Stimulated activated CD4-positive, alpha-beta T cell treated with anti-CD3 and anti-CD28 coated beads, Interleukin-12 subunit alpha, Interleukin-12 subunit beta, amount 100 ng/mL, for 48 hours (primary cell): ENCODE results near the gene FOXB1.

Experiments
- DNase-seq, 3 donors: peaks; one replicate each; pipeline ENCODE4 v3.0.0-alpha.2; 2020; ENCODE audit warnings: low read depth in 2 of 3, low spot score in 1 of 3

The FOXB1 gene

DNA sequence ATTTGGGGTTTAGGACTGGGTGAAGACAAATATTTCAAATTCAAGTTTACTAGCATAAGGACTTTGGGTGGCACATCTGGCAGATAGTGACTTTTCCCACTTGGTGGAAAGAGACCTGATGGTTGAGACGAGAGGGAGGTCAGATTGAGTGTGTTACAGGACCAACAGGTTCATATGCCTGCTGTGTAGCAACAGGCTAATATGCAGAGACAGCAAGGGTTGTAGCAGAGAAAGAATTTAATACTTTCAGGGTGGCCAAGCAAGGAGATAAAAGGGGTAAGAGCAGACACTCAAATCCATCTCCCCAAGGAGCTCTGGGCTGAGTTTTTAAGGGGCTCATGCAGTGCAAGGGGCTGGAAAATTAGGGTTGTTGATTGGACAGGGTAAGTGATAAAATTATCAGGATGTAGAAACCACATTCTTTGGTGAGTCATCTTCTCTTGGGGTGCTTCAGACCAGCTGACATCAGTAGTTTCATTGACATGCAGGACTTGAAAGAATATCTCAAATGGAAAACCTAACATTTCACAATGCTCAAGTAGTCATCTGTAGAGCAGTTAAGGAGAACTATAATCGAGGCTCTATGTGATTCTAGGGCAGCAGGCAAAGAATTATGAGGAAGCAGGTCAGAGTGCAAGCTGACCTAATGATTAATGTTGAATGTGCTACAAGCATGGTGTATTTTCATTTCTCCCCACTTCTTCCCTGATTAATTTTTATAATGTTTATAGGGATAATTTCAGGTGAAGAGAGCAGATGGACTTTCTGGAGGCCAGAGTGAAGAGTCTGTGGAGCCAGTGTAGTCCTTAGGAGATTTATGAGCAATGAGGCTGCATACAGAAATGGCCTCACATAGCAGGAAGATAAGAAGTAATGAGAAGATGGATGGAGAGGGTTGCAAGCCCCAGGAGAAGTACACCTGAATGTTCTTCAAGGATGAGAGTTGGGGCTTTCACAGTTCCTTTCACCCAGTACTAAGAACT lies 13.7 kb downstream of the FOXB1 start:
- DNase-seq: no peak

DNA sequence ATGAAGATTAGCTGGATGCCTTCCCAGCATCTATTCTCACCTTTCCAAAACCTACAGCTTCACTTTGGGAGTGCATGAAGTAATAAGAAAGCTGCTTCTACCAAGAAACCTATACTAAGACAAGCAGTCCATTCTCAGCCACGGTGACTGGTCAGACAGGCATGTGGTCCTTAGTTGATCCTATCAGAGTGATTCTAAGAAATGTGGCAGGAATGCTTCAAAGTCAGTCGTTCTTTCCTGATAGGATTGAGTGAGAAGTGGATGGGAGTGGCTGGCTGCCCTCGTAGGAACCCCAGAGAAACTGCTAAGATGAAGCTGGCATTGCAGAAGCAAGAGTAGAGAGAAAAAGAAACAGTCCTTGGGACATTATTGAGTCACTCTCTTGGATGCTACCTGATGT lies 16.6 kb downstream of the FOXB1 start:
- no peak for DNase-seq

DNA sequence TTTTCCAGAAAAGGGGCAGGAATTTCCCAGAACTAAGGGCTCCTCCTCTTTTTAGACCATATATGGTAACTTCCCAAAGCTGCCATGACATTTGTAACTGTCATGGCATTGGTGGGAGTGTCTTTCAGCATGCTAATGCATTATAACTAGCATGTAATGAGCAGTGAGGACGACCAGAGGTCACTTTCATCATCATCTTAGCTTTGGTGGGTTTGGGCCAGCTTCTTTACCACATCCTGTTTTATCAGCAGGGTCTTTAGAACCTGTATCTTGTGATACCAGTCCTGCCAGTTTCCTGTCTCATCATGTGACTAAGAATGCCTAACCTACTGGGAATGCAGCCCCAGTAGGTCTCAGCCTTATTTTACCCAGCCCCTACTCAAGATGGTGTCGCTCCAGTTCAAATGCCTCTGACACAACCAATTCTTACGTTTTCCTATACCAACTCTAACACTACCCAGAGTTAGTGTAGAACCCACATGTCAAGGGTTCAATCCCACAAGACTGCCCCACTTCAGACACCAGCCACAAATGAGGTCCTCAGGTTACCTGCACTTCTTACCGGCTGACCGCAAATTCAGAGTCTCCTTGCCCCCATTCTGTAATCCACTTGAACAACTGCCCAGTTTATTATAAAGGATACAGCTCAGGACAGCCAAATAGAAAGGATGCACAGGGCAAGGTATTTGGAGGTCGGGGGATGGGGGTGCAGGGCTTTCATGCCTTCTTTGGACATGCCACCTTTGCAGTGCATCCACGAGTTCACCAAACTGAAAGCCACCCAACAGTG lies 17.7 kb downstream of the FOXB1 start:
- DNase-seq: no peak

DNA sequence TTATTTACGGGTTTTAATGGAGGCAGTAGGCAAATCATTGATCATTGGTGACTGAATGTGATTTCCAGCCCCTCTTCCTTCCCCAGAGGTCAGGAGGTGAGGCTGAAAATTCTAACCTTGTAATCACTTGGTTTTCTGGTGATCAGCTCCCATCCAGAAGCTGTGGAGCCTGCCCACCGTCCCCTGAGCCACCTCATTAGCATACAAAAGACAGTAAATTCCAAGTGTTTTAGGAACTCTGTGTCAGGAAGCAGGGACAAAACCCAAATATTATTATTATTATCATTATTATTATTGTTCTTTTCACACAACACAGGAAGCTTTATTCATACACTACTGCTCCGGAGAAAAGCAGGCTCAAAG lies 18.2 kb downstream of the FOXB1 start:
- DNase-seq: no peak

DNA sequence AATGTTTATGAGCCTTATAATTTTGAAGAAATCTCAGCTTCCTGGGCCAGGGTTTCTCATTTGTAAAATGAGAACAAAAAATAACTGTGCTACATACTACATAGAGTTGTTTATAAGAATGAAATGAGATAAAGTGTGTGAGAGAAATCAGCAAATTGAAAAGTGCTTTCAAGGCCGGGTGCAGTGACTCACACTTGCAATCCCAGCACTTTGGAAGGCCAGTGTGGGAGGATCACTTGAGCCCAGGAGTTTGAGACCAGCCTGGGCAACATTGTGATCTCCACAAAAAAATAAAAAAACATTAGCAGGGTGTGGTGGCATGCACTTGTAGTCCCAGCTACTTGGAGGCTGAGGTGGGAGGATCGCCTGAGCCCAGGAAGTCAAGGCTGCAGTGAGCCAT lies 22.4 kb downstream of the FOXB1 start:
- DNase-seq: no peak

DNA sequence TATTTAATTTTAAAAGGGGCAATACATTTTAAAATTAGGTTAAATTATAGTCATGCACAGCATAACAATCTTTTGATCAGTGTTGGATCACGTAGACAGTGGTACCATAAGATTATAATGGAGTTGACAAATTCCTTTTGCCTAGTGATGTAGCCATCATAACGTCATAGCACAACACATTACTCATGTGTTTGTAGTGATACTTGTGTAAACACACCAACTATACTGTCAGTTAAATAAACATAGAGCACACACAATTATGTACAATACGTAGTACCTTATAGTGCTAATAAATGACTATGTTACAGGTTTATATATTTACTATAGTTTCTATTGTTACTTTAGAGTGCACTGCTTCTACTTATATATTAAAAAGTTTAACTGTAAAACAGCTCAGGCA lies 31.2 kb downstream of the FOXB1 start:
- DNase-seq: no peak

DNA sequence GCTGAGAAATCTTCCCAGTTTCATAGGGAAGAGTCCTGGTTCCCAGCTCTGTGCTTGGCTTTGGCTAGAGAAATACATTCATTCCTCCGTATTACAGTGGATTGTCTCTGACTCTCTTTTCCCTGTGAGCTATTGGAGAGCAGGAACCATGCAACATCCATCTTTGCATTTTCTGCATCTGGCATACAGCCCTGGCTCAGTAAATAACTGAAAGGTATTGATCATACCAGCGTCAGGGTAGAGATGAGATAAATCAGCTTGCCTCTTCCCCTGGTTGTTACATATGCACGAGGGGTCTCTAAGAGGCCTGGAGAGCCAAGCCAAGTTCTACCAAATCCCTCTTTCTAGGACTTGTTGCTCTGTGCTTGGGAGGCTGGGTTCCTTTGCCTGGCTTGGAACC lies 35.2 kb downstream of the FOXB1 start:
- no peak for DNase-seq

DNA sequence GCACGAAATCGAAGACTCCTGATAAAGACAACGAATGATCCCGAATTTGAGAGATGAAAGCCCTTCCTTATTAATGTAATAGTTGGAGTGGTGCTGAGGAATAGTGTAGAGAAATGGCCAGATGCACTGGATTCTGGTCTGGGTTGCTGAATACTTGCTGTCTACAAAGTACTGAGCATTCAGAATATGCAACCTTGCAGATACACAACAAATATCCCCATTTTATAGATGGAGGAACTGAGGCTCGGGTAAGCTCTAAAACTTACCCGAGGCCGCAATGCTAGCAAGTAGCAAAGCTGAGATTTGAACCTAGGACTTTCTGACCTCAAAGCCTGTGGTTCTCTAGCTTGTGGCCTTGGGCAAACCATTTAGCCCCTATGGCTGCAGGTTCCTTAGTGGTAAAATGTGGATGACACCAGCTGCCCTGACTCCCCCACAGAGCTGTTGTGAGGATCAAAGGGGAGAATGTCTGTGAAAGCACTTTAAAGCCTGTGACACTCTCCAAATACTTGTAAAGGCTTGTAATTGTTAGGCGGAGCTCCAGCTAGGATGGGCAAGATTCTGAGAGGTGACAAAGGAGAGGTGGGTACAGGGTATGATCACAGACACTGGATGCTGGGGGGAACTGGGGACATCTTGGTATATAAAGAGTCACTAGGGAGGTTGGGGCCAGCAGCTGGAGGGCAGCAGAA lies 39.8 kb downstream of the FOXB1 start:
- no peak for DNase-seq

DNA sequence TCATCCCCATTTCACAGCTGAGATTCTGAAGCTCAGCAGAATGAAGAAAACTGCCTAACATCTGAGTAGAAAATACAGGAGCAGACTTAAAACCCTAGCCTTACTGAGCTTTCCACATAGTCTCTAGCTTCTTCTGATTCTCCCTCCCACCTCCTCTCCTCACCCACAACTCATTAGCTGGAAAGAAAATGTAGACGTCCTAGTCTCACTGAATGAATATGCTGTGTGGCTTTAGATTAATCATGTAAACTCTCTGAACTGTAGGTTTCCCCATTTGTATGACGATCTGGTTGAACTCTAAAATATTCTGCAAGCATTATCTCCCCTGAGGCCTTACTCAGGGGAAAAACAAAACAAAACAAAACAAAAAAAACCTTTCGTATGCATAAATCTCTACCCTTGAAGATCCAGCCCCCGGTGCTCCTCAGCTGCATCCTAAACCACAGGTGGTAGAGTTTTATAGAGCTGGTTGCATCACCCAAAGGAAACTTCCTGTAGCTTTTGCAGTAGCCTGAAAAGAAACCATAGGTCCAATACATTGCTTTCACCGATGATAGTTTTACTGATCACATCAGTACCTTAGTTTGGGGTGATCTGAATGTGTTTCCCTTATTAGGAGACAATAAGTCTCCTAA lies 40.6 kb downstream of the FOXB1 start:
- DNase-seq: peak in 1 of 3 donors; percentile 5

DNA sequence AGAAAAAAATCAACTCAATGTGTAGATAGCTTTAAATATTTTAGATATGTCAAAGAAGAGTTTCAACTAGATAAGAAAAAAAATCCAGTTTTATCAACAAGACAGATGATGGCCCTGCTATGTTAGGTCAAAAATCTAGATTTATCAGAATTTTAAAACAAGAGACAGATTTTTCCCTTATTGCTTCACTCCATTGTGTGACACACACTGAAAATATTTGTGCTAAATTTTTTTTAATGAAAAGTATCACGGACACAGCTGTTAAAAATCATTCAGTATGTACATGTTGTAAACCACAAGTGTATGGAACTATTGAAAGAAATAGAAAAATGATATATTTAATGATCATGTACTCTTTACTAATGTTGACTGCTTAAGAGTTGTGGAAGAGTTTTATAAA lies 43.6 kb downstream of the FOXB1 start:
- DNase-seq: no peak

DNA sequence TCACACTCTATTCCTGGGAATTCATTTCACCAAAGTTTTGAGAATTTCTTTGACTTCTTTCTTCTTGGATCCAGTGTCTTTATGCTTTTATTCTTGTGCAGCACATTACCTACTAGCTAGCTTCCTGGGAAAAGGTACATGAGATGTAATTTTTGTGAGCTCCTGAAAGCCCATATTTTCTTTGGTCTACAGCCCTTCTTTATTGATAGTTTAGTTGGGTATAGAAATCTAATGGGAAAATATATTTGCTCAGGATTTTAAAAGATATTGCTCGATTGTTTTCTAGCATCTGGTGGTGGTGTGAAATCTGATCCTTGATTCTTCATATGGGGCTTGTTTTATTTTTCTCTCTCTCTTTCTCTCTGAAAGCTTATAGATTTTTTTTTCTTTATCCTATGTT lies 45.8 kb downstream of the FOXB1 start:
- no peak for DNase-seq

DNA sequence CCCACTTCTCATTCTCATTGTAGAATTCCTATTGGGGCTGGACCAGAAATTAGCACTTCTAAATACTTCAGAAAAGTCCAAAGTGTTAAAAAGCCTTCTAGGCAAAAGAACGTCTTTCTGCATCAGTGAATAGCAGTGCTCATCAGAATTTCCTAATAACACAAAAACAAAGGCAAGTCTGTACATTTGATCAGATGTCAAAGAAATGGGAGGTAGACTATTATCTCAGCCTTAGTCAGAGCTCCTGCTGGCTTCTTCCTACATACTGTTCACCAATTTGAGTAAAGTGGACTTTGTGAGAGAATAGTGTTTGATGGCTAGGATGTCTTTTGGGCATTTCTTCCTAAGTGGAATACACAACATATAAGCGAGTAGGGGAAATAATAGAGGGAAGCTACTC lies 48.7 kb downstream of the FOXB1 start:
- DNase-seq: no peak

DNA sequence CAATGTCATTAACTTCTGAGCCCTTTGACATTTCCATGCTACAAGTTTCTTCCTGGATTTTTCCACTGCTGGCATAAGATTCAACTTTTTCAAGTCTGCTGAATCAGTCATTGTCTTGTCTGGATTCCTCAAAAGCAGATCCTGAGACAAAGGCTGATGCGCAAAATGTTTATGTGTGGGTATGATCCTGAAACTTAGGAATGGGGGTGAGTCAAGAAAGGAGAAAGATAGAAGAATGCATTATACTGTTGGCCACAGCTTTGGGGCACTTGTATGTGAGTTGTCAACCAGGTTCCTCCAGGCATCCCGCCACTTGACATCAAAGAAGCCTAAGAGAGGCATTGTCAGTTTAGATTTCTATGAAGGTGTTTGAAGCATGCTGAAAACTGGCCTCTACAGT lies 50.4 kb downstream of the FOXB1 start:
- DNase-seq: no peak
